HepG2 (cell line): Measurements from ENCODE around the gene ANO9. TPM values are rescaled to one million over a fixed set of nuclear protein-coding genes. Genes with fewer than 3 reads are reported as not detected.
A peak's percentile ranks its signal among the peaks of the same experiment; 100 is the strongest.

Experiments
- ATAC-seq: fragments of 200-7000 bp; cut with Tn5 transposase; 3 replicates; pipeline ENCODE4 v1.9.1; 2020; ENCODE audit warnings: mild to moderate bottlenecking, moderate library complexity
- BruUV-seq: library from RNA; stranded (reverse); fragments of 400-500 nt; replicated peaks from 2 replicates; lab custom pipeline; 2021; lab: Mats Ljungman, UMichigan
- CTCF ChIA-PET: fragments of 300-600 bp; formaldehyde crosslinking; extraction: SDS; loops from one replicate; lab custom pipeline; 2021; ENCODE audit warnings: low total read pairs, inconsistent platforms, low intra/inter-chr PET ratio; lab: Yijun Ruan, JAX
- POLR2A ChIA-PET: fragments of 350-600 bp; sonication (Branson Sonifier 250); formaldehyde crosslinking; loops from one replicate; lab custom pipeline; 2020; ENCODE audit warnings: antibody characterized with exemption, inconsistent platforms; lab: Yijun Ruan, JAX
- DNase-seq: peaks from one replicate; pipeline ENCODE4 v3.0.0-alpha.2; 2015; ENCODE audit warnings: low spot score
- FAIRE-seq: peaks from 3 replicates; lab custom pipeline; 2011; peaks lifted over from hg19 to GRCh38; lab: Jason Lieb, UNC
- H2AFZ ChIP-seq: one replicate; pipeline ENCODE4 v1.6.1; 2011; ENCODE audit warnings: low read length, inconsistent platforms
- H3K27ac ChIP-seq: fragments of 300-600 bp; 3 replicates; pipeline ENCODE4 v1.8.0; 2011; ENCODE audit warnings: mixed run types, mild to moderate bottlenecking, mixed read lengths, low read length, inconsistent platforms; ENCODE audit not compliant: insufficient read depth; ENCODE audit errors: extremely low read length
- H3K27me3 ChIP-seq, 2 experiments: fragments of 200-600 bp in 1 of 2; 2 replicates in 1 of 2; 3 replicates in 1 of 2; pipeline versions ENCODE4 v1.6.0 to v1.8.0; 2011; ENCODE audit warnings: low read length in 2 of 2, mild to moderate bottlenecking in 2 of 2, moderate library complexity in 2 of 2, inconsistent platforms in 1 of 2; ENCODE audit not compliant: insufficient read depth in 2 of 2, control insufficient read depth in 1 of 2
- H3K36me3 ChIP-seq, 2 experiments: fragments of 200-600 bp in 1 of 2; replicated peaks in 1 of 2; 2 replicates in 1 of 2; 3 replicates in 1 of 2; pipeline versions ENCODE4 v1.5.1 to v1.8.0; 2011; ENCODE audit warnings: low read length in 2 of 2, inconsistent platforms in 1 of 2; ENCODE audit not compliant: insufficient read depth in 2 of 2, control insufficient read depth in 1 of 2
- H3K4me1 ChIP-seq: 2 replicates; pipeline ENCODE4 v1.5.1; 2012; ENCODE audit warnings: low read length, inconsistent platforms; ENCODE audit not compliant: insufficient read depth
- H3K4me2 ChIP-seq: 2 replicates; pipeline ENCODE4 v1.6.0; 2011; ENCODE audit warnings: low read depth, low read length, inconsistent platforms
- H3K4me3 ChIP-seq, 3 experiments: fragments of 200-600 bp in 1 of 3; sonication (generic), shearing (Covaris generic) in 1 of 3; replicated peaks in 1 of 3; 2 replicates each; pipeline ENCODE4 v1.5.1; 2011 to 2016; ENCODE audit warnings: low read length in 3 of 3, inconsistent platforms in 2 of 3, low read depth in 2 of 3, mild to moderate bottlenecking in 2 of 3, control low read depth in 1 of 3, mixed read lengths in 1 of 3; ENCODE audit not compliant: insufficient read depth in 1 of 3
- H3K79me2 ChIP-seq: one replicate; pipeline ENCODE4 v1.6.1; 2011; ENCODE audit warnings: low read length, inconsistent platforms; ENCODE audit not compliant: insufficient read depth
- H3K9ac ChIP-seq: 2 replicates; pipeline ENCODE4 v1.6.0; 2011; ENCODE audit warnings: mild to moderate bottlenecking, low read depth, low read length, inconsistent platforms; ENCODE audit not compliant: insufficient read depth
- H3K9me3 ChIP-seq: 2 replicates; pipeline ENCODE4 v1.5.1; 2012; ENCODE audit warnings: mild to moderate bottlenecking, low read length
- H4K20me1 ChIP-seq: 2 replicates; pipeline ENCODE4 v1.6.0; 2011; ENCODE audit warnings: inconsistent platforms, mild to moderate bottlenecking, low read length, moderate library complexity; ENCODE audit not compliant: insufficient read depth
- AFF4 ChIP-seq: sonication (generic); formaldehyde crosslinking; IDR thresholded peaks from 2 replicates; pipeline ENCODE4 v1.4.0; 2020; ENCODE audit warnings: missing genetic modification reagents
- DMAP1 ChIP-seq: IDR thresholded peaks from 2 replicates; pipeline ENCODE4 v1.6.1; 2016
- E2F1 ChIP-seq: sonication (generic); formaldehyde crosslinking; IDR thresholded peaks from 2 replicates; pipeline ENCODE4 v1.5.0; 2020; ENCODE audit warnings: missing genetic modification reagents
- ELF4 ChIP-seq: sonication (generic); formaldehyde crosslinking; IDR thresholded peaks from 2 replicates; pipeline ENCODE4 v1.5.0; 2020; ENCODE audit warnings: missing genetic modification reagents, mild to moderate bottlenecking, moderate library complexity, borderline replicate concordance
- FOXO1 ChIP-seq: sonication (generic); formaldehyde crosslinking; IDR thresholded peaks from 2 replicates; pipeline ENCODE4 v1.4.0; 2020; ENCODE audit warnings: missing genetic modification reagents
- IKZF4 ChIP-seq: sonication (generic); formaldehyde crosslinking; IDR thresholded peaks from 2 replicates; pipeline ENCODE4 v1.5.1; 2020; ENCODE audit warnings: borderline replicate concordance, mild to moderate bottlenecking, low read depth, missing genetic modification reagents; ENCODE audit errors: not compliant biosample characterization
- NFKB2 ChIP-seq: sonication (generic); formaldehyde crosslinking; IDR thresholded peaks from 2 replicates; pipeline ENCODE4 v1.4.0; 2020; ENCODE audit warnings: missing genetic modification reagents, borderline replicate concordance
- PBX3 ChIP-seq: sonication (generic); formaldehyde crosslinking; IDR thresholded peaks from 2 replicates; pipeline ENCODE4 v1.8.1; 2023; ENCODE audit warnings: missing genetic modification reagents, inconsistent platforms, borderline replicate concordance
- THRA ChIP-seq: sonication (generic); formaldehyde crosslinking; IDR thresholded peaks from 2 replicates; pipeline ENCODE4 v1.4.0; 2020; ENCODE audit warnings: missing genetic modification reagents, borderline replicate concordance
- YEATS2 ChIP-seq: sonication (generic); formaldehyde crosslinking; IDR thresholded peaks from 2 replicates; pipeline ENCODE4 v1.4.0; 2020; ENCODE audit warnings: missing genetic modification reagents, borderline replicate concordance
- ZNF24 ChIP-seq: fragments of 450-650 bp; IDR thresholded peaks from 2 replicates; pipeline ENCODE4 v1.6.1; 2017; ENCODE audit warnings: antibody characterized with exemption, mild to moderate bottlenecking
- ZNF589 ChIP-seq: sonication (generic); formaldehyde crosslinking; conservative IDR thresholded peaks from 2 replicates; pipeline ENCODE4 v1.8.0; 2022; ENCODE audit warnings: mild to moderate bottlenecking, moderate library complexity, missing genetic modification reagents
- WGBS: methylation state at CpG from one replicate; pipeline ENCODE4 v1.1.6; 2017; ENCODE audit warnings: low lambda C conversion rate; 5-methylcytosine and 5-hydroxymethylcytosine counted together
- in situ Hi-C: cut with HindIII; loops from 2 replicates; pipeline ENCODE4 v1.10.0; 2017; ENCODE audit warnings: low pct_unique_long_range_greater_than_20kb; ENCODE audit not compliant: extremely low pct_ligation_motif_present
- intact Hi-C: fragments of 100-400 bp; cut with micrococcal nuclease; formaldehyde crosslinking; loops from one replicate; pipeline ENCODE4 v1.10.0; 2022; ENCODE audit not compliant: unreplicated experiment
- polyA plus RNA-seq, 8 experiments: library from polyadenylated mRNA; depleted of rRNA in 3 of 8; stranded (reverse) in 7 of 8; unstranded in 1 of 8; fragments of >200 nt; fragmentation: Illumina TruSeq in 4 of 8; extraction: Trizol in 4 of 8; gene quantifications; 2 replicates each; pipeline versions ENCODE4 v1.2.1 to v1.2.3, GENCODE V29; 2011 to 2016; ENCODE audit warnings: low read depth in 4 of 8, missing spikeins in 1 of 8, mixed read lengths in 1 of 8; ENCODE audit not compliant: insufficient read depth in 1 of 8
- total RNA-seq, 5 experiments: library from RNA; depleted of rRNA; stranded (reverse); fragments of >200 nt; fragmentation: Illumina TruSeq; extraction: Trizol; gene quantifications; 2 replicates each; pipeline ENCODE4 v1.2.3, GENCODE V29; 2016; ENCODE audit warnings: low read depth in 1 of 5

ANO9 gene
- total and polyA plus RNA-seq, 2 of the 13 experiments (the other 11 are each of a cell fraction or from before 2014, with no cell fraction given), result 8.9 to 14.3 TPM

- TF ChIP-seq ZNF589 (no peak), YEATS2 (no peak), ELF4 (CRISPR knock-in tag) (no peak), AFF4 (CRISPR knock-in tag) (0 out of 2 replicates have a peak, but pooled peaks have one; percentile 26), THRA (CRISPR knock-in tag) (no peak; the same call in 1 of the 2 replicates), ZNF24 (no peak), DMAP1 (CRISPR knock-in tag) (0 out of 2 replicates have a peak, but pooled peaks have one; percentile 34)
These were observed 45.3 kb downstream of the ANO9 start (continued) for GRCh38 chr11:396511-396947.

- Histone ChIP-seq H2AFZ (no peak overlapping the region), H3K4me2 (peak overlapping the region; percentile 90), H3K4me3 (peak overlapping the region in 1 of 3 experiments; percentile 68; a peak in 2 of 6 replicates), H3K27ac (no peak overlapping the region), H3K4me1 (peaks cover 64% of the 10 kb centered on the region), H4K20me1 (no peaks in the 10 kb centered on the region), H3K9me3 (no peaks in the 10 kb centered on the region), H3K79me2 (peaks cover 8% of the 10 kb centered on the region), H3K36me3 (peaks cover 1 to 13% of the 10 kb centered on the region in 2 experiments; a peak in 3 of 5 replicates), H3K9ac (no peak overlapping the region), H3K27me3 (peaks cover 0 to 2% of the 10 kb centered on the region in 2 experiments; a peak in 3 of 5 replicates)
- CTCF ChIA-PET, result interaction anchor here (1.1 to 1.4 kb wide), 2 partner anchors 52 to 55 kb away, joined by 3 to 5 read pairs; no protein-coding TSS in a partner anchor
- TF ChIP-seq NFKB2 (no peak), FOXO1 (no peak), IKZF4 (CRISPR knock-in tag) (no peak), PBX3 (no peak), E2F1 (CRISPR knock-in tag) (no peak)
- DNase-seq (no peak), FAIRE-seq (no peak), ATAC-seq (no peak)
- in situ Hi-C loops (no loop called here), intact Hi-C loops (no loop called here)
- no TSS peak for BruUV-seq
- POLR2A ChIA-PET, result interaction anchor here (1.4 to 2.0 kb wide), 3 partner anchors 11 to 51 kb away, joined by 4 to 19 read pairs (median 6); no protein-coding TSS in a partner anchor
- WGBS, result 73% methylated on average over 10 of the region's 11 CpGs
These were observed 45.9 kb downstream of the ANO9 start for GRCh38 chr11:395866-396265.
